GM18519 (cell line): ENCODE measurements around the gene HSD17B8.
"Not testable (repeated sequence)": the region's sequence is repeated elsewhere in the genome, so short reads cannot be mapped to it uniquely, and the experiment has no call there.

ENCODE experiments used
- ATAC-seq: cut with Tn5 transposase; IDR thresholded peaks from one replicate; pipeline ENCODE4 v1.9.1; 2021; ENCODE audit warnings: mild to moderate bottlenecking, moderate library complexity; ENCODE audit not compliant: unreplicated experiment, low FRiP score

The HSD17B8 gene

DNA sequence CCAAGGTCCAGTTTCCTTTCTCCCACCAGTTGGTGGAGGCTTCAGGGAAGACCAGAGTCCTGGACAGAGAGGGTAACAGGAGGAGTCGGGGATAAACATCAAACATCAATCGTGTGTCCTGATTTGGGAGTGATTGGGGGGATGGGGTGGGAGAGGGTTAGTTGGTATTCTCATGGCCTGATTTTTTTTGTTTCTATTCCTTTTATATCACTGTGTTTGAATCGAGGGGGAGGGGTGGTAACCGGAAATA, 365 bp upstream of the HSD17B8 start:
- ATAC-seq: no peak

DNA sequence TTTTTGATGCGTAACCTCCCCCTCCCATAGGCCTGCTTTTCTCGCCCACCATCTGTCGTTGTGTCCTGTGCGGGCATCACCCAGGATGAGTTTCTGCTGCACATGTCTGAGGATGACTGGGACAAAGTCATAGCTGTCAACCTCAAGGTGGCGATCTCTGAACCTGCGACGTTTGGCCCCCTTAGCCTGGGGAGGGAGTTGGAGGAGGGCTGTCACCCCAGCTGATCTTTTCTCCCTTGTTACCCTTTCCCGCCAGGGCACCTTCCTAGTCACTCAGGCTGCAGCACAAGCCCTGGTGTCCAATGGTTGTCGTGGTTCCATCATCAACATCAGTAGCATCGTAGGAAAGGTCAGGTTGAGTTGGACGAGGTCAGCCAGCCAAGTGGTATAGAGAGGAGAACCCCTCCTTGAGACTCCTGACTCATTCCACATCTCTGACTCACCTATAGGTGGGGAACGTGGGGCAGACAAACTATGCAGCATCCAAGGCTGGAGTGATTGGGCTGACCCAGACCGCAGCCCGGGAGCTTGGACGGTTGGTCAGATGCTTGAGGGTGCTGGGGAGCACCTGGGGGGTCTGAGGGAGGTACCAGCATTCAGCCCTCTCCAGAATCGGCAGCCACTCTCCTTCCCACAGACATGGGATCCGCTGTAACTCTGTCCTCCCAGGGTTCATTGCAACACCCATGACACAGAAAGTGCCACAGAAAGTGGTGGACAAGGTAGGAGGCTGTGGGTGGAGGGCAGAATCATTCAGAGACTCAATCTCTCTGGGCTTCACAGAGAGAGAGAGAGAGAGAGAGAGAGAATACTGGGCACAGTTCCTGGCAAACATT, 954 bp downstream of the HSD17B8 start:
- no peak for ATAC-seq

DNA sequence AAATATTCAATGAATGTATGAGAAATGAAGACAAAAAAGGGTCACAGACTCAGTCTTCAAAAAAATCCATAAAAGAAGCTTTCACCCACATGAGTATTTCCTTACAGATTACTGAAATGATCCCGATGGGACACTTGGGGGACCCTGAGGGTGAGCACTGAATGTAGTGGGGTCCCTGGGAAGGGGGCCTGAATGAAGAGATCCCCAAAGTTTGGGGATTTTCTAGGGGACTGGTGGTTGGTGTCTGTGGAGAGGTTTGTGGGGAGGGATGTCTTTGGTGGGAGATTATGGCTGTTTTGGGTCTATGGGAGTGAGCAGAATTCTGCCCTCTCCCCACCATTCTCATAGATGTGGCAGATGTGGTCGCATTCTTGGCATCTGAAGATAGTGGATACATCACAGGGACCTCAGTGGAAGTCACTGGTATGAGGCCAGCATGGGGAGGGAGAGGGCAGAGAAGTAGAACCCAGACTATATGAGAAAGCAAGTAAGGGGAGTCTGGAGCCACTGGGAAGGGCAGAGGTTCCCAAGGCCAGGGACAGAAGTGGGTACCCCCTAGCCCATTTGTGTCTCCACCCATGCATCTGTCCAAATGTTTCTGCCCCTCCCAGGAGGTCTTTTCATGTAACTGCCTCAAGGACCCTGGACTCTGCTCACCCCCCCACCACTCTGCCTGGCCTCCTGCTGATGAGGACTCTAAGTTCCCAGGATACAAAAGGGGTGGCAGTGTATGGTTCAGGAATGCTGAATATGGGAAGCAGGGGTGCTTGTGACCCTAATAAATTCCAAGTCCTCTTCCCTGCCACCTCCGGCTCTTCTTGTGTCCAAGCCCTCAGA, 1.8 kb downstream of the HSD17B8 start:
- ATAC-seq: no peak

DNA sequence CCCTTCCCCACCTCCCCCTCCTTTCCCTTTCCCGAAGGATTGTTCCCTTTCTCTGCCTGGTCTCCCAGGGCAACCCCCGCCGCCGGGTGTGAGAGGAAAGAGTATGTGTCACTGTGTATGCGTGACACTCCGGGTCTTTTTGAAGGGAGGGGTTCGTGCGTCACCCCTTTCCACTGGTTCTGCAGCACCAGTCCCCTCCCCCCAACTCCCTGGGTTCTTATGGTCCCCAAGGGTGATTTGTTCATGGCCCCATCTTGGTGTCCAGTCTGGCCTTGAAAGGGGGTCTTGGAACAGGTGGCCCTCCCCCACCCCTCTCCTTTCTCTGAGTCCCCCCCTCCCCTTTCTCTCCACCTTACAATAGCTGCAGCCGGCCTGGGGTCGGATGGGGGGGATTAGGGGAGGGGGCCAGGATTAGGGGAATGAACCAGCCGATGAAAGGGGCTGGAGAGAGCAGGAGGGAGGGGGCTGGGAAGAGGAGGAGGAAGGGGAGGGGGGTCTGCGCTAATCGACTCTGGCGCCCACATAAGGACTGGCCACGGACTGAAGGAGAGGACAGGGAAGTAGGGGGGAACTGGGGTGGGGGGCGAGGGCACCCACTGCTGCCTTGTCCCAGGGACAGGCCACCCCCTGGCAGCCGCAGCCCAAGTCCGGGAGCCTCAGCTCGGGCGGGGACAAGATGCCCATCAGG, 2.6 kb downstream of the HSD17B8 start:
- ATAC-seq: no peak

DNA sequence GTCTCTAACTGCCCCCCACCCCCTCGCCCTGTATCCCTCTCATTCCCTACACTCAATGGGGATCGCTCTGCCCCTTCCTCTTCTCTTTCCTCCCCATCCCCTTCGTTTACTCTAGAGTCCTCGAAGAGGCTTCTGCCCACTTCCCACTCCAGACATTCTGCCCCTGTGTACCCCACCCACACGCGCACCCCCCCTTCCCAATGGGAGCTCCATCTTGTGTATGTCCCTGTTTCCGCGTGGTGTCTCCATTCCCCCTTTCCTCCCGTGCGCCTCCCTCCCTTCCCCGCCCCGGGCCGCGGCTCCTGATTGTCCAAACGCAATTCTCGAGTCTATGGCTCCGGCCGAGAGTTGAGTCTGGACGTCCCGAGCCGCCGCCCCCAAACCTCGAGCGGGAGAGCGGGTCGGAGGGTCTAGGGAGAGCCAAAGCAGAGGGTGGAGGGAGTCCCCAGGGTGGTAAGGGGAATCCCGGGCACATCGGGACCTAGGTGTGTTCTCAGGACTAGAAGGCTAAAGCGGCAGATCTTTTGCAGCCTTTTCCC, 3.2 kb downstream of the HSD17B8 start:
- ATAC-seq: no peak

DNA sequence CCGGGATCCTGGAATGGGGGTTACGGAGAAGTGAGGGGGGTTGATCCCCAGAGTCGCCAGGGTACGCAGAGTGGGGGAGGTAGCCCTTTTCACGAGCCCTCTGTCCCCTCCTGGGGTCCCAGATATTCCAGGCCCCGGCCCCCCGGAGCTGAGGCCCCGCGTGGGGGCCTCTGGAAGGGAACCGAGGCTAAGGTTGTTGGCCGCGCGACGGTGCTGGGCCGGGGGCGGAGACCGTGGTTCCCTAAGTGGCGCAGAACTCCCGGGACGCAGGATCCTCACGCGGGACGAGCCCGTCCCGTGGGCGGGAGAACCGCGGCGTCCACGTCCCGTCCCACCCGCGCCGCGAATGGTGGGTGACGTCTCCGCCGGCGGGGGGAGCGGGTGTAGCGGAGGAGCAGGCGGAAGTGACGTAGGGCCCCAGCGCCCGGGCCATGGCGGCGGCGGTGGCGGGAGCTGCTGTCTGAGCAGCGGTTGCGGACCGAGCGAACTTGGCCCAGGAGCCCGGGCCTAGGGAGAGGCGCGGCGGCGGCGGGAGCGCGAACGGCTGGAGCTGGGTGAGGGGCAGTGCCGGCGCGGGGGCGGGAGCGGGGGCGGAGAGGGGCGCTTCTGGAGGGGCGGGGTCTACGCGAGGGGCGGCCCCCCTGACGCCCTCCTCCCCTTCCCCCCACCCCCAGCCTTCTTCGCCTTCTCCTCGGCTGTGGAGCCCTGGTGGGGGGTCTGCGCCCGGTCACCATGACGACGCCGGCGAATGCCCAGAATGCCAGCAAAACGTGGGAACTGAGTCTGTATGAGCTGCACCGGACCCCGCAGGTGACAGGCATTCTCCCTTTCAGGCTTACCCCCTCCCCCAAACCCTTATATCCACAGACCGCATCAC, 3.9 kb downstream of the HSD17B8 start, which contains the start of gene RING1:
Gene RING1, plus strand, starts transcription at position 410 of the 877 bp plus-strand sequence. Its CDS starts 323 bp downstream, at position 733.
- no peak for ATAC-seq

DNA sequence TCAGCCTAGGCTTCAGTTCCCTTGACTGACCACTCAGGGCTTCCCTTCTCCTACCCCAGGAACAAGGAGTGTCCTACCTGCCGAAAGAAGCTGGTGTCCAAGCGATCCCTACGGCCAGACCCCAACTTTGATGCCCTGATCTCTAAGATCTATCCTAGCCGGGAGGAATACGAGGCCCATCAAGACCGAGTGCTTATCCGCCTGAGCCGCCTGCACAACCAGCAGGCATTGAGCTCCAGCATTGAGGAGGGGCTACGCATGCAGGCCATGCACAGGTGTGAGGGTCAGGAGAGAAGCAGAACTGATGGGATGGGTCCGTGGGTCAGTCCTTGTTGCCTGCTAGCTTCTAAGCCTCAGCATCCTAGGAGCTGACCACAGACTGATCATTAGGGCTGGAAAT, 5.4 kb downstream of the HSD17B8 start:
- no peak for ATAC-seq

DNA sequence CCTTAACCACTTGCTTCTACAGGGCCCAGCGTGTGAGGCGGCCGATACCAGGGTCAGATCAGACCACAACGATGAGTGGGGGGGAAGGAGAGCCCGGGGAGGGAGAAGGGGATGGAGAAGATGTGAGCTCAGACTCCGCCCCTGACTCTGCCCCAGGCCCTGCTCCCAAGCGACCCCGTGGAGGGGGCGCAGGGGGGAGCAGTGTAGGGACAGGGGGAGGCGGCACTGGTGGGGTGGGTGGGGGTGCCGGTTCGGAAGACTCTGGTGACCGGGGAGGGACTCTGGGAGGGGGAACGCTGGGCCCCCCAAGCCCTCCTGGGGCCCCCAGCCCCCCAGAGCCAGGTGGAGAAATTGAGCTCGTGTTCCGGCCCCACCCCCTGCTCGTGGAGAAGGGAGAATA, 6.7 kb downstream of the HSD17B8 start:
- no peak for ATAC-seq

DNA sequence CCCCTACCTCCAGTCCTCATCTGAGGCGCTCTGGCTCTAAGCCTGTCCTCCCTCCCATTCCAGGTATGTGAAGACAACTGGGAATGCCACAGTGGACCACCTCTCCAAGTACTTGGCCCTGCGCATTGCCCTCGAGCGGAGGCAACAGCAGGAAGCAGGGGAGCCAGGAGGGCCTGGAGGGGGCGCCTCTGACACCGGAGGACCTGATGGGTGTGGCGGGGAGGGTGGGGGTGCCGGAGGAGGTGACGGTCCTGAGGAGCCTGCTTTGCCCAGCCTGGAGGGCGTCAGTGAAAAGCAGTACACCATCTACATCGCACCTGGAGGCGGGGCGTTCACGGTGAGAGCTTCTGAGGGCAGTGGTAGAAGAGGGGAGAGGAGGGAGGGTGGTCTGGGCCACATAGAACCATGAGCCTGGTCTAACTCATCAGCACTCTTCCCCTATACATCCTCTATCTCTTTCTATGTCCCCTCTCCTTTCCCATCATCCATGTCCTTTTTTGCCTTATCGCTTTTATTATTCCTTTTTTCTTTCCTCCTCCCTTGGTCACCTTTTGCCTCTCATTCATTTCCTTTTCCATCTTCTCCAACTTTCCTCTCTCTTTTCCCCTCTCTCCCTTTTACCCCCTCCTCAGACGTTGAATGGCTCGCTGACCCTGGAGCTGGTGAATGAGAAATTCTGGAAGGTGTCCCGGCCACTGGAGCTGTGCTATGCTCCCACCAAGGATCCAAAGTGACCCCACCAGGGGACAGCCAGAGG, 7.4 kb downstream of the HSD17B8 start:
- ATAC-seq: no peak

DNA sequence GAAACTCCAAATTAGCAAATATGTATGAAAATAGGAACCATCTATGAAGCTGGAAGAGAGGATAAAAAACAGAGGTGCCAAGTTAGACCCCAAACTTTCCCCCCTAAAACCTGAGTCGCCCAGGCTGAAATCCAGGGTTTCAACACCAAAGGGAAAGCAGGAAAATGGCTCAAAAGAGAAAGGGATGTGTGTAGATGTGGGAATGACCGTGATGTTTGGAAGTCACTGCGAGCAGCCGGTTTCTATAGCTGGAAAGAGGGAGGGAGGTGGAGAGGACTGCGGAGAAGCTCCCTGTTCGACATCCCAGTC, 8.4 kb downstream of the HSD17B8 start:
- no peak for ATAC-seq

DNA sequence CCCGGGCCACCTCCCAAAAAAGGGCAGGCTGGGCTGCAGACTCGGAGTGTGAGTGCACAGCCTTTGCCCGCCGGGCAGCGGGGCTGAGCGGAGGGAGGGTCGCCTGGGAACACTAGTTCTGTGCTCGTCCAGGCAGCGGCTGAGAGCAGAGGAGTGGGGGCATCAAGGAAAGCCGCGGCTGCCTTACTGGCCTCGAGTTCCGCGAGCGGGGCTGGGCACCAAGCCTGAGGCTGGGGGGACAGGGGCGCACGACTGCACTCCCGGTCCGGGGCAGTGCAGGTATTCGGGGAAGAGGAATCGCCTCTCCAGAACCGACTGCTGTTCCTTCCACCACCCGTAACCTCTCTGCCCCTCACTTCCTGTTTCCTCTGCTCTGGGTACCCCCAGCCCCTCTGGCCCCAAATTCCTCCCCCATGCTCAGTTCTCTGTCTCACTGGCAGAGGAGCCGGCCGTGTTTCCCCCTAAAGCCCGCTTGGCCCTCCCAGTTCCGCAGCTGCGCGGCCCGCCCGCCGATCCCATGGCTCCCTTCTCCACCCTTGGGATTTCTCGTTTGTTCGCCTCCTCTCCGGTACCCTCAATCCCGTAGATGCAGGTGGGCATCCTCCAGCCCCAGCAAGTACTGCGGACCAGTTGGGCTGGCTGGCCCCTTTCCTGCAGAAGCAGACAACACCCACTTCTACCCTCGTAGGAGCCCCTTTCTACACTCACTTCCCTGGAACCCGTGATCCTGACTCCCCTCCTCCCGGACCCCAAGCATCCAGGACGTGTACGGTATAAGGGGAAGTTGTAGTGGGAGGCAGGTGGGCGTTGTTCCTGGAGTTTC, 8.9 kb downstream of the HSD17B8 start:
- no peak for ATAC-seq

DNA sequence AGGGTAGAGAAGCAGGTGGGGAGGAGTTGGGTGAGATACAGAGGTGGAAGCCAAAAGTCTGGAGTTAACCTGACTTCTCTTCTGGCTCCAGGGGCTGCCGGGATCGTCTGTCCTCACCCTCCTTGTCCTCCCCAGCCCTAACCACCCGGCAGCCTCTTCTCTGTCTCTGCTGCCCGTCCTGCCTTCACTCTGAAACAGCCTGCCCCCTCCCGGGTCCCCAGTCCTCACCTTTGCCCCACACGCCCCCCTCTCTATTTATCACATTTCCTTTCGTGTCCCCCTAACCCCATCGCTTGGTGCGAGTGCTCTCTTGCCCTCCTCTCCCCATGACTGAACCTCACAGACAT, 9.5 kb downstream of the HSD17B8 start:
- no peak for ATAC-seq

DNA sequence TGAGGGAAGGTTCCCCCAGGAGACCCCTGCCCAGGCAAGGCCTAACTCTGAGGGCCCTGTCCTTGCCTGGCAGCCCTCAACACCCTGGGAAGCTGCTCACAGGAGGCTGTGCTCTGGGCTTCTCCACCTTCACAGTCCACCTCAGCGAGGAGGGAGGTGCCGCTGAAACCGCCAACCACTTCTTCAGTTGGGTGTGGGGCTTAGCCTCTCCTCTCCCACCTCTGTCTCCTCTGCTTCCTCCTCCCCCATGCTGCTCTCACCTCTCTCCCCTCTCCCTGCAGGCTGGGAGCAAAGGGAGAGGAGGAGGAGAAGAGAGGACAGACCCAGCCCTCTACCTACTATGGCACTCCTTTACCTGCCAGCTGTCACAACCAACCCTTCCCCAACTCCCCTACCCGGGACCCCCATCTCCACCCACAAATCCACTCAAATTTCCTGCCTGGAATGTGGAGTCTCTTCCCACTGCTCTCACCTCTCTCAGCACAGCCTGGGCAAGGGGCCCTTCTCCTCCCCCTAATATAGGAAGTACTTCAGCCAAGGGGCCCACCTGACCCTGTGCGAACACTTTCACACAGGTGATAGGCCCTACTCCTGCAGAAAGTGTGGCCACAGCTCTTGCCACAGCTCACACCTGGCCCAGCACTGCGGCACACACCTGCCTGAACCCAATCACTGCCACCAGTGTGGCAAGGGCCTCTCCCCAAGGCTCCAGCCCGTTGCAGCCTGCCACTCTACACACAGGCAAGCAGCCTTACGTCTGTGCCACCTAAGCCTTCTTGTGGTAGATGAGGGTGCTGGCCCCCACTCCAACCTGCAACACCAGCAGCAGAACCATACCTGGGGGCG, 11.0 kb downstream of the HSD17B8 start:
- ATAC-seq: no peak

DNA sequence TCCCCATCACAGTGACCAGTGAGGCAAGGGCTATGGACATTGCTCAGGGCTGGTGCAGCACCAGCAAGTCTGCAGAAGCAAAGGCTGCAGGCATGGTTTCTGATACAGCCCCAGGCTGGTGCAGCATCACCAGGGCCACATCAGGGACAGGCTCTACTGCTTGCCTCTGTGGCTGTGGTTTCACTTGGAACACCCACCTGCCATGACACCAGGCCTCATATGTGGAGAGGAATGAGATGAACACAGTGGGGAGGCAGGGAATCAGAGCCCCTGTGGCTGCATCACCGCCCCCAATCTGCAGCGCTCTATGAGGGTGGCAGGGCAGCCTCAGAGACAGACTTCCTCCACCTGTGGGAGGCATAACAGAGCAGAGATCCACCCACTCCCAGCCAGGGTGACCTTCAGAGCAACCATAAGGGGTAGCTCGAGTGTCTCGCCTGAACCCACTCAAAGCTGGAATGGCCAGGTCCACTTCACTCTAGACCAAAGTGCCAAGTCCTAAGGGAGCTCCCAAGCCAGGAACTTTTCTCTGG, 11.7 kb downstream of the HSD17B8 start:
- ATAC-seq: no peak

DNA sequence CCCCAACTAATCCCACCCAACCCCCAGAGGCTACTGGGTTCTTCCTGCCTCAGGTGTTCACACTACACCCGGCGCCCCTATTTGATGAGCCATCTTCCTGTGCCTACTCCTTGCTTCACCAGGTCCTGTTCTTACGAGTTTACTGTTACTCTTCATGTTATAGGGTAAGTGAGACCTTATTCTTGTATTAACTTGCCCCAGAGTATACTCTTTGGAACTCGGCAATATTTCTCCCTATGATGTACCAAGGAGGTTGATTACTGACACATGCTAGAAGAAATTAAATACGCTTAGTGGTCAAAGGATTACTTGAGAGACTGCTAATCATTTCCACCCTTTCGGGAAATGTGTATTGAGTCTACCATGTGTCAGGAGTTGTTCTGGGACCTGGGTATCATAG, 12.8 kb downstream of the HSD17B8 start:
- ATAC-seq: no peak

DNA sequence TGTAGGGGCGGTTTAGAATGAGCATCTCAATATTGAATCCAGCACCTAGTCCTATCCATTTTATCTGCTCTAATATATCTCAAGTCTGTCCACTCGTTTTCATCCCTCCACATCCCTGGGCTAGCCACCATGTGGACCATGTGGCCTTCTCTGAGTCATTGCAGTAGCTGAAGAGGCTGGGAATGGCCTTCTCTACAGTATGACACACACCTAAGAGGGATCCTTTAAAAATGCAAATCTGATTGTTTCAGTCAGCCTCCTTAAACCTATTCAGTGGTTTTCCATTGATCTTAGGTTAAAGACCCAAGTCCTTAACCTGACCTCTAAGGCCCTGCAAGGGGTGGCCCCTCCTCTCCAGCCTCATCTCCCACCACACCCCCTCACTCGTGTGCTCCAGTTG, 13.2 kb downstream of the HSD17B8 start:
- ATAC-seq: no peak

DNA sequence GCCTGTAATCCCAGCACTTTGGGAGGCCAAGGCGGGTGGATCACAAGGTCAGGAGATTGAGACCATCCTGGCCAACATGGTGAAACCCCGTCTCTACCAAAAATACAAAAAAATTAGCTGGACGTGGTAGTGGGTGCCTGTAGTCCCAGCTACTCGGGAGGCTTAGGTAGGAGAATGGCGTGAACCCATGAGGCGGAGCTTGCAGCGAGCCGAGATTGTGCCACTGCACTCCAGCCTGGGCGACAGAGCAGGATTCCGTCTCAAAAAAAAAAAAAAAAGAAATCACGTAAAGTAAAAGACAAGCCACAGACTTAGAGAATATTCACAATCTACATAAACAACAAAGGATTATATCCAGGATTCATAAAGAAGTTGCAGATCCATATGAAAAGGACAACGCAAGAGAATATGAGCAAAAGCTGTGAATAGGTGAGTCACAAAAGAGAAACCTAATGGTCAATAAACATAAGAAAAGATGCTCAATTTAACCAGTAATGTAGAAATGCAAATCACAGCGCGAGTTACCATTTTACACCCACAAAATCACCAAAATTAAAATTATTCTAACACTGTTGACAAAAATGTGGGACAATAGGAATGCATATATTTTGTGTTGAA, 22.2 kb downstream of the HSD17B8 start:
- not testable (repeated sequence) for ATAC-seq
